Calu3 (cell line): ENCODE data around the gene CAPN10. TPM values are rescaled to one million over a fixed set of nuclear protein-coding genes. Genes with fewer than 3 reads are reported as not detected.

Experiments
- BruUV-seq: library from RNA; stranded (reverse); fragments of 400-500 nt; replicated peaks from 2 replicates; lab custom pipeline; 2021; lab: Mats Ljungman, UMichigan
- CTCF ChIA-PET: fragments of 300-600 bp; sonication (Branson Sonifier 250); formaldehyde crosslinking; loops from one replicate; lab custom pipeline; 2022; ENCODE audit warnings: antibody characterized with exemption; lab: Charles Lee
- DNase-seq: peaks from one replicate; pipeline ENCODE4 v3.0.0; 2022
- H3K27ac Mint-ChIP-seq: one replicate; pipeline ENCODE4 v1.8.0; 2022; ENCODE audit warnings: mixed read lengths; ENCODE audit not compliant: unreplicated experiment
- H3K27me3 Mint-ChIP-seq: one replicate; pipeline ENCODE4 v1.8.0; 2022; ENCODE audit warnings: mixed read lengths; ENCODE audit not compliant: unreplicated experiment
- H3K36me3 Mint-ChIP-seq: one replicate; pipeline ENCODE4 v1.8.0; 2022; ENCODE audit warnings: mild to moderate bottlenecking, moderate library complexity, mixed read lengths; ENCODE audit not compliant: insufficient read depth, unreplicated experiment
- H3K4me1 Mint-ChIP-seq: one replicate; pipeline ENCODE4 v1.8.0; 2022; ENCODE audit warnings: mild to moderate bottlenecking, low read depth, mixed read lengths; ENCODE audit not compliant: unreplicated experiment
- H3K4me3 Mint-ChIP-seq: one replicate; pipeline ENCODE4 v1.8.0; 2022; ENCODE audit warnings: mild to moderate bottlenecking, low read depth, moderate library complexity, mixed read lengths; ENCODE audit not compliant: unreplicated experiment
- H3K9me3 Mint-ChIP-seq: one replicate; pipeline ENCODE4 v1.8.0; 2022; ENCODE audit warnings: low read depth, mixed read lengths; ENCODE audit not compliant: unreplicated experiment
- CTCF ChIP-seq: fragments of 200-600 bp; IDR thresholded peaks from one replicate; pipeline ENCODE4 v1.8.0; 2022; ENCODE audit warnings: antibody characterized with exemption; ENCODE audit not compliant: unreplicated experiment
- intact Hi-C: fragments of 100-400 bp; cut with micrococcal nuclease; formaldehyde crosslinking; loops from one replicate; pipeline ENCODE4 v1.10.0; 2022; ENCODE audit not compliant: unreplicated experiment
- total RNA-seq: library from RNA; stranded (reverse); gene quantifications from 2 replicates; pipeline ENCODE4 v1.2.3, GENCODE V29; 2022

The CAPN10 gene
- total RNA-seq, 1 experiment from 2014 or later: 49.3 TPM

DNA sequence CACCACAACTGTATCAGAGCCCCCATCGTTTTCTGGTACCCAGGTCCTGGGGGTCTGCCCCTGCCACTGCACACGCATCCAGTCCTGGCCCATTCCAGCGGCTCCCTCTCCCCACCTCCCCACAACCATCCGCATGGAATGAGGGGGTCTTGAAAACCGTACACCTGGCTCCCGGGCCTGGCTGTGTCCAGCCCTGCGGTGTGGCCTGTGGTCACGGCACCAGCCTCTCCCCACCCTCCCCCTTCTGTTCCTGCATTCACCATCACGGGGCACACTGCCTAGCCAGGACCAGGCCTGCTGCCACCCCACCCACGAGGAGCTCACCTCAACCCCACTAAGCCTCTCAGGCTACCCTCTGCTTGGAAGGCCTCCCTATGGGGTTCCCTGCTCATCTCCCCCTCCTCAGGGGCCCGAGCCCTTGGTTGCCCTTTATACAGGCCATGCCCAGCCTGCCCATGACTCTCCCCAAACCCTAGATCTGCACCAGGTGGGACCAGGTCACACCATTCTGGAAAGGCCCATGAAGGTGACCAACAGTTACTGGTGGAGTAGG is 50.1 kb downstream of the CAPN10 start:
- H3K27me3 Mint-ChIP-seq: peaks cover 45% of the 10 kb centered on the region
- H3K4me3 Mint-ChIP-seq: no peak overlapping the region
- no peak overlapping the region for H3K27ac Mint-ChIP-seq
- CTCF ChIA-PET: no interaction called here
- BruUV-seq: no TSS peak
- no peaks in the 10 kb centered on the region for H3K4me1 Mint-ChIP-seq
- peaks cover 4% of the 10 kb centered on the region for H3K9me3 Mint-ChIP-seq
- peaks cover 13% of the 10 kb centered on the region for H3K36me3 Mint-ChIP-seq
- no peak for TF ChIP-seq CTCF
- intact Hi-C loops: no loop called here
- DNase-seq: no peak

DNA sequence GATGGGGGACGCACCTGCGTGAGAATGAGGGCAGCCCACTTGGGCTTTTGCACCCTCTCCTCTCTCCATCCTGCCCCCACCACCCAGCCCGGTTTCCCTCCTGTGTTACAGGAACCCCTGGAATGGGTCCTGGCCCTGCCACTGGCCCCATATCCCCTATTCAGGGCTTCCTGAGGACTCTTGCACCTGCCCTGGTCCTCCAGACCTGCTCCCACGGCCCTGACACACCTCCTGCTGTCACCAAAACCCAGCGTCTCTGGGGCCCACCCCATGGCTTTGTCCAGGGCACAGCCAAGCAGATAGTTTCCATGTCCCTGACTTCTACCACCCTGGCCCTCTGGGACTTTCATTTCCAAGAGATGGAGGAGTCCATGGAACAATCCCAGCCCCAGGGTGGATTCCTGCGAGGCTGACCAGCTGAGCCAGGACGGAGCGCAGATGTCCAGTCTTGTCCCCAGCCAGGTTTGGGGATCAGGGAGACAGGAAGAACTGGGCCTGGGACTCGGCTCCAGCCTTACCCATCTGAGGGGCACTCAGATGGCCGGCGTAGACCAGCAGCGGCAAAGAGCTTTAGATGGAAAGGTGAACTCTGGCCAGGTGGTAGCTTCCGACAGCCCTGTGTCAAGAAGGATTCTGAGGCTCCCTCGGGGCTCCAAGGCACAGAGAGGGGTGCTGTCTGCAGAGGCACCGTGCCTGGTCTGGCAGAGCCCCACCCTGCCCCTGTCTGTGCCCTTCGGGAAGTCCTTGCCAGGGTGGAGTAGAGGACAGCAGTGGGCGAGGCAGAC is 50.8 kb downstream of the CAPN10 start:
- intact Hi-C loops: no loop called here
- H3K9me3 Mint-ChIP-seq: peaks cover 4% of the 10 kb centered on the region
- H3K27ac Mint-ChIP-seq: no peak overlapping the region
- peaks cover 45% of the 10 kb centered on the region for H3K27me3 Mint-ChIP-seq
- CTCF ChIA-PET: no interaction called here
- no peak for TF ChIP-seq CTCF
- no peaks in the 10 kb centered on the region for H3K4me1 Mint-ChIP-seq
- no peak overlapping the region for H3K4me3 Mint-ChIP-seq
- peaks cover 7% of the 10 kb centered on the region for H3K36me3 Mint-ChIP-seq
- DNase-seq: no peak
- BruUV-seq: no TSS peak

DNA sequence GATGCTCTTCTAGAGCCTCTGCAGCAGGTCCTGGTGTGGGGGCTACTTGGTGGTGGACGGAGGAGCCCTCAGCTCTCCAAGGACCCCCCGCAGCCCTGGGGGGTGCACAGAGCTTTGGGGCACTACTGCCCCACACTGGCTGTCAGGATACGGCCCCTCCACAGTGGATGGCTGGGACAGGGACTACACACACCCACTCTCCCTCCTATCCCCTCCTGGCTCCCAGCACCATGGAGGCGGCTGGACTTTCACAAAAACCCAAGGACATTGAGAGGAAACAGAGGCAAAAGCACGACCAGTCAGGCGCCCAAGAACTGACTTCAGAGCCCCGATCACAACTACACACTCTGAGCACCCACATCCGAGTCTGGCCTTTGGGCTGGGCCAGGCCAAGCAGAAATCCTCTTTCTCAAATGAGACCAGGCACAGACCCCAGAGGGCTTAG is 51.4 kb downstream of the CAPN10 start:
- BruUV-seq: no TSS peak
- intact Hi-C loops: no loop called here
- Mint-ChIP-seq H3K36me3 (peaks cover under 1% of the 10 kb centered on the region), H3K9me3 (peaks cover 4% of the 10 kb centered on the region), H3K4me1 (no peaks in the 10 kb centered on the region), H3K27me3 (peaks cover 48% of the 10 kb centered on the region), H3K27ac (no peak overlapping the region), H3K4me3 (no peak overlapping the region)
- TF ChIP-seq CTCF: no peak
- CTCF ChIA-PET: no interaction called here
- no peak for DNase-seq

GRCh38 chr2:240638512-240639160 is 52.1 kb downstream of the CAPN10 start:
- no peaks in the 10 kb centered on the region for H3K4me1 Mint-ChIP-seq
- intact Hi-C loops: no loop called here
- H3K9me3 Mint-ChIP-seq: peaks cover under 1% of the 10 kb centered on the region
- no peak overlapping the region for H3K27ac Mint-ChIP-seq
- DNase-seq: no peak
- BruUV-seq: no TSS peak
- CTCF ChIA-PET: no interaction called here
- peaks cover 55% of the 10 kb centered on the region for H3K27me3 Mint-ChIP-seq
- no peak overlapping the region for H3K4me3 Mint-ChIP-seq
- no peak for TF ChIP-seq CTCF
- H3K36me3 Mint-ChIP-seq: no peaks in the 10 kb centered on the region
